Activated CD4-positive, CD25-positive, alpha-beta regulatory T cell treated with anti-CD3 and anti-CD28 coated beads, Interleukin-2, amount 50 U/mL, for 16 hours (primary cell): Measurements from ENCODE around the gene NTHL1.

Experiments
- DNase-seq: peaks from one replicate; pipeline ENCODE4 v3.0.0-alpha.2; 2020; ENCODE audit warnings: low read depth, low spot score

NTHL1 gene

GRCh38 chr16:2083876-2084780 is 36.5 kb upstream of the NTHL1 start:
- no peak for DNase-seq

- DNase-seq, result no peak
Measured at GRCh38 chr16:2083409-2083808, 35.8 kb upstream of the NTHL1 start.

DNA sequence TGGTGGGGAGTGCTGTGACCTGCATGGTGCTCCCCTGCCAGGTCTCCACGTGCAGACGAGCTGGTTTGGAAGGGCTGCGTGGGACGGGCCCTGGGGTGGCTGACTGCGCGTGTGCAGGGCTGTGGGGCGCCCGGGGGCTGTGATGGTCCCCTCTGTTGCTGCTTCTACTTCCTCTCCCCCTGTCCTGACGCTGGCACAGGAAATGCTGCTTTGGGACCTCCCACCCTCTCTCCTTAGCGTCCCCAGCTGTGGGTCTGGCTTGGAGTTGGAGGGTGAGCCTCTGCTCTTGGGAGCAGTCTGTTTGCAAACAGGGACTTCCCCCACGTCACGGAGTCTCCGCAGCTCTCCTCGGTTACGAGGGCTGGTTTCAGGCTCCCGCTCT is 35.3 kb upstream of the NTHL1 start:
- DNase-seq, result no peak

- DNase-seq, result no peak
Measured at GRCh38 chr16:2082171-2082982, 34.7 kb upstream of the NTHL1 start.

DNA sequence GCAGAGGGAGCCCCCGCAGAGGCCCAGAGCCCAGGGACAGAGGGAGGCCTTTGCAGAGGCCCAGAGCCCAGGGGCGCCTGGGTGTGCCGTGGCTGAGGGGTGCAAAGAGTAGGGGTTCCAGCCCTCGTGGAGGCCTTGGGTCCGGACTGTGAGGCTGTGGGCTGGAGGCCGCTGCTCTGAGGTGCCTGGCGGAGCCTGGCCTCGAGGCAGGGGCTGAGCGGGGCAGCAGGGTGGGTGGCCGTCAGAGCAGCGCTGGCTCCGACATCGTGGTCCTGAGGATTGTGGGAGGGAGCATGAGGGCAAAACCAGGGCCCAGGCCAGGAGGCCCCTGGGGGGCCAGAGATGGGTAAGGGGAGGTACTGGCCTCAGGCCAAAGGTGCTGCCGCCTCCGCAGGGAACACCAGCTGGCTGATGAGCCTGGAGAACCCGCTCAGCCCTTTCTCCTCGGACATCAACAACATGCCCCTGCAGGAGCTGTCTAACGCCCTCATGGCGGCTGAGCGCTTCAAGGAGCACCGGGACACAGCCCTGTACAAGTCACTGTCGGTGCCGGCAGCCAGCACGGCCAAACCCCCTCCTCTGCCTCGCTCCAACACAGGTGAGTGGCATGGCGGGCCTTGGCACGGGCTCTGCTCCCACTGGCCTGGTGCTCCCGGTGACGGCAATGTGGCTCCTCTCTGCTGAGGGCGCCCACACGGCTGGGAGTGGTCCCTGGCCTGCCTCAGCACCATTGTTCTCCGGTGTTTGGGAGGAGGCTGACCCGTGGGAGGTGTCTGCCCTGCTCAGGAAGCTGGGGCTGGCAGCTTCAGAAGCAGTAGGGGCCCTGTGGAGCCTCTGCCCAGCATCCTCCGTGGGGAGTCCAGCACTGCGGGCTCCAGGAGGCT is 33.8 kb upstream of the NTHL1 start:
- DNase-seq, result no peak

GRCh38 chr16:2079991-2080390 is 32.4 kb upstream of the NTHL1 start:
- no peak for DNase-seq

DNA sequence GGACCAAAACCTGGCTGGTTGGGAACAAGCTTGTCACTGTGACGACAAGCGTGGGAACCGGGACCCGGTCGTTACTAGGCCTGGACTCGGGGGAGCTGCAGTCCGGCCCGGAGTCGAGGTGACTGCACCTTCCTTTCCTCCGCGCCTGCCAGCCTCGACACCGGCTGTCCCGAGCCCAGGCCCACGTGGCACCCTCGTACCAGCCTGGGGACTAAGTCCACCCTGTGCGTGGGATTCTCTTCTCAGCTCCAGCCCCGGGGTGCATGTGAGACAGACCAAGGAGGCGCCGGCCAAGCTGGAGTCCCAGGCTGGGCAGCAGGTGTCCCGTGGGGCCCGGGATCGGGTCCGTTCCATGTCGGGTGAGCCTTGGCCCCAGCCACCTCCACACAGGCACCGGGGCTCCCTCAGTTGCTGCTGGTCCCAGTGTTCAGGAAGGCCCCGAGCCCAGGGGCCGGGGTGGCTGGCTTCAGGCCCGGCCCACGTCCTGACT is 31.7 kb upstream of the NTHL1 start:
- no peak for DNase-seq

- DNase-seq, result no peak
Measured at GRCh38 chr16:2078691-2079090, 31.1 kb upstream of the NTHL1 start.

GRCh38 chr16:2078096-2078495 is 30.5 kb upstream of the NTHL1 start:
- DNase-seq, result no peak

GRCh38 chr16:2077696-2078095 is 30.1 kb upstream of the NTHL1 start:
- DNase-seq, result no peak

- DNase-seq, result no peak
Measured at GRCh38 chr16:2077016-2077415, 29.4 kb upstream of the NTHL1 start.

DNA sequence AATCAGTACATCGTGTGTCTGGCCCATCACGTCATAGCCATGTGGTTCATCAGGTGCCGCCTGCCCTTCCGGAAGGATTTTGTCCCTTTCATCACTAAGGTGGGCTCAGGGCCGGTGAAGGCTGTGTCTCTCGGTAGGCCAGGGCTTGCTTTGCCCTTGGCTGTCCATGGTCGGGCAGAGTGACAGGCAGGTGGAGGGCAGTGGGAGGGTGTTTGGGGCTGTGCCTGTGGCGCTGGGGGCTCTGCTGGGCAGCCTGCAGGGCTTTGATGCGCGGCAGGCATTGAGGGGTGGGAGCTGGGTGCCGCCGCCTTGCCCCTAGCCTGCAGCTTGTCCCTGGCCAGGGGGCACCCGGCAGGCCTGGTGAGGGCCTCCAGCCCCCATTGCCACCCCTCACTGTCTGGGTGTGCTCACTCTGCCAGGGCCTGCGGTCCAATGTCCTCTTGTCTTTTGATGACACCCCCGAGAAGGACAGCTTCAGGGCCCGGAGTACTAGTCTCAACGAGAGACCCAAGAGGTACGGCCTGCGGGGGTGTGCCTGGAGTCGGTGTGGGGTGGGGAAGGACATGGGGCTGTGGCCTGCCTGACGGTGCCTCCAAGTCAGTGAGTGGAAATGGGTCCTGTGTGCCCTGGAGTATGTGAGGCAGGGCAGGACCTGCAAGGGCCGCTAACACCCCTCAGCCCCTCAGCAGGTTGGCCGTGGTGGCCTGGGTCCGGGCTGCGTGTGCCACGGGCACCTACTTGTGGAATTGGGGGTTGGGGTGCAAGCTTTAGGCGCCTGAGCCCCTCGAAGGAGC is 28.6 kb upstream of the NTHL1 start:
- DNase-seq, result no peak

GRCh38 chr16:2075631-2076030 is 28.0 kb upstream of the NTHL1 start:
- DNase-seq, result no peak

GRCh38 chr16:2074071-2074470 is 26.4 kb upstream of the NTHL1 start:
- DNase-seq, result no peak

DNA sequence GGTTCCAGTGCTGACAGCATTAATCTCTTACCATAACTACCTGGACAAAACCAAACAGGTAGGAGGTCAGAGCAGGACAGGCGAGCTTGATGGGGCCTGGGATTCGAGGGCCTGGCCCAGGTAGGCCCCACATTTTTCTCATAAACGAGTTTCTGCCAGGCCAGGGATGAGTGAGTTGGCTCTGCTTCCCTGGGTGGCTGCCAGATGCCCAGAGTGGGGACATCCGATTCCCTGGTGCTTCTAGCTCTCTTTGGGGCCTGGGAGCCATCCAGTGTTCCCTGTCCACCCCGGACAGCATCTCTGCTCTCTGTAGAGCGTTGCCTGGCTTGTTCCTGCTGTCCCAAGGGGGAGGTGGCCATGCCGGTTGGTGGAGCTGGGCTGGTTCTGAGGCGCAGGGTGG is 25.3 kb upstream of the NTHL1 start:
- no peak for DNase-seq

DNA sequence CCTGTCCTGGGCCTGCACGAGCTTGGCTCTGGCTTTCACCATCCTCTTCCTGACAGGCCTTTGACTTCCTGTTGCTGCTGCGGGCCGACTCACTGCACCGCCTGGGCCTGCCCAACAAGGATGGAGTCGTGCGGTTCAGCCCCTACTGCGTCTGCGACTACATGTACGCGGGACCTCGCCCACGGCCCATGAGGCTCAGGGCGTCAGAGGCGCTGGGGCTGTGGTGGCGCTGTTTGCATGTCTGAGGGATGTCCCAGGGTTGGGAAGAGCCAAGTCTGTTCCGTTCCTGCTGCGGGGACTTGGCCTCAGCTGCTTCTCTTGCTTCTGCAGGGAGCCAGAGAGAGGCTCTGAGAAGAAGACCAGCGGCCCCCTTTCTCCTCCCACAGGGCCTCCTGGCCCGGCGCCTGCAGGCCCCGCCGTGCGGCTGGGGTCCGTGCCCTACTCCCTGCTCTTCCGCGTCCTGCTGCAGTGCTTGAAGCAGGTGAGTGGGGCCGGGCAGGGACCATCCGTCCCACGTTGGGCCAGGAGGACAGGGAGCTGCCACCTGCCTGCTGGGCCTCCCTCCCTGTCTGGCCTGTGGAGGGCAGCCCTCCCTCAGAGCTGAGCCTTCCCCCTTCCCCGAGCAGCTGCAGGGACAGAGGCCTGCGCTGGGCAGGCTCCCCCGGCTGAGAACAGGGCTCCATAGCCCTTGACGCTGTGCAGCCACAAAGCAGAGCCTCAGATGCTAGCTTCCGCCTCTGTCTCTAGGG is 24.0 kb upstream of the NTHL1 start:
- no peak for DNase-seq

GRCh38 chr16:2070576-2071453 is 23.2 kb upstream of the NTHL1 start:
- no peak for DNase-seq

DNA sequence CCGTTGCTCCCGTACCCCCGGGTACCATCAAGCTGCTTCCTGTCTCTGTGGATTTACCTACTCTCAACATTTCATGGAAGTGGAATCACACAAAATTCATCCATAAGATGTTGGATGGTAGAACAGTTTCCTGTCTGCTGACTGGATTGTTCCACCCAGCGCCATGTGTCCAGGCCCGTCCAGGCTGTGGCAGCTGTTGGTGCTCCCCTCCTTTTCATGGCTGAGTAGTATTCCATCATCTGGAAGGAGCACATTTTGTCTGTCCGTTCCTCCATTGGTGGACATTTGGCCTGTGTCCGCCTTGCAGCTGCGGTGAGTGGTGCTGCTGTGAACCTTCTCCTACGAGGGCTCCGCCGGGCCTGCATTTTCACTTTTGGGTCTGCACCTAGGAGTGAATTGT is 18.5 kb upstream of the NTHL1 start:
- DNase-seq, result no peak

DNA sequence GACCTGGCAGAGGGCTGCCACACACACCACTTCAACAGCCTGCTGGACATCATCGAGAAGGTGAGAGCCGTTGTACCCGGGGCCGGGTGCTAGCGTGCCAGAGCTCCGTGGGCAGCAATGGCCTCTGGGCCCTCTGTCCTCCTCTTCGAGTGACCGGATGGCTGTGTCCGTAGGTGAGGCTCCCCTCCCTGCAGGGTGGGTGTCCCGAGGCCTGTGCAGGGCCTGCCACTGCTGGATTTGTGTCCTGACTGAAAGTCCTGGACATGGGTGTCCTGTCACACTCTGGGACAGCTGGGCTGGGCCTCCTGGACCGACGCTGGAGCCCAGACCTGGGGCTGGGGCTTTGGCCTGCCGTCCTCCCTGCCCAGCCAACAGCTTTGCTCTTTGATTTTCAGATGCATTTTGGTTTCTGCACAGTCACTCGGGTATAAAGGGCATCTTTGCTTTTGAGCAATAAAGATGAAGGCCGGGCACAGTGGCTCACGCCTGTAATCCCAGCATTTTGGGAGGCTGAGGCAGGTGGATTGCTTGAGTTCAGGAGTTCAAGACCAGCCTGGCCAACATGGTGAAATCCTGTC is 16.8 kb upstream of the NTHL1 start:
- no peak for DNase-seq
